Measurements from ENCODE around the gene CAND2.

- TF ChIP-seq CTCF (IDR thresholded peaks at IDR 0.05) (no peak), ZFX (IDR thresholded peaks at IDR 0.05; ENCODE audit: borderline replicate concordance) (no peak)
These were observed 28.7 kb downstream of the CAND2 start for GRCh38 chr3:12825156-12825555.
